ENCODE data around the gene NFKBIZ.

GRCh38 chr3:101868534-101869464, 19.5 kb downstream of the NFKBIZ start:
- no peak for TF ChIP-seq POLR2A (IDR thresholded peaks at IDR 0.05; ENCODE audit: low read depth, low read length)
- 0 out of 2 replicates have a peak, but pooled peaks have one; percentile 13 for TF ChIP-seq SPI1 (IDR thresholded peaks at IDR 0.05; ENCODE audit: low read depth, low read length)
- no peak for TF ChIP-seq POU2F2 (IDR thresholded peaks at IDR 0.05; ENCODE audit: low read depth, low read length)
- no peak for TF ChIP-seq POLR2AphosphoS5 (IDR thresholded peaks at IDR 0.05; ENCODE audit: low read depth, low read length)
